Chondrocyte (in vitro differentiated cells): ENCODE data around the gene MYH11. TPM values are rescaled to one million over a fixed set of nuclear protein-coding genes. Genes with fewer than 3 reads are reported as not detected.

Source experiments
- DNase-seq: peaks from one replicate; pipeline ENCODE4 v3.0.0; 2021; ENCODE audit warnings: mixed read lengths, low spot score
- H3K27ac Mint-ChIP-seq: one replicate; pipeline ENCODE4 v1.8.0; 2021; ENCODE audit warnings: mild to moderate bottlenecking, moderate library complexity, mixed read lengths; ENCODE audit not compliant: unreplicated experiment
- H3K27me3 Mint-ChIP-seq: 2 replicates; pipeline ENCODE4 v1.8.0; 2021; ENCODE audit warnings: low read depth, mixed read lengths
- H3K36me3 Mint-ChIP-seq: 2 replicates; pipeline ENCODE4 v1.8.0; 2021; ENCODE audit warnings: low read depth, mixed read lengths
- H3K4me1 Mint-ChIP-seq: 2 replicates; pipeline ENCODE4 v1.8.0; 2021; ENCODE audit warnings: low read depth, mild to moderate bottlenecking, mixed read lengths
- H3K4me3 Mint-ChIP-seq: one replicate; pipeline ENCODE4 v1.8.0; 2021; ENCODE audit warnings: mild to moderate bottlenecking, moderate library complexity, mixed read lengths; ENCODE audit not compliant: unreplicated experiment
- H3K9me3 Mint-ChIP-seq: 2 replicates; pipeline ENCODE4 v1.8.0; 2021; ENCODE audit warnings: low read depth, mixed read lengths
- CTCF ChIP-seq: fragments of 200-600 bp; sonication (generic); IDR thresholded peaks from 2 replicates; pipeline ENCODE4 v1.5.0; 2021; ENCODE audit warnings: antibody characterized with exemption, mild to moderate bottlenecking, moderate library complexity
- total RNA-seq: library from RNA; stranded (reverse); gene quantifications from 3 replicates; pipeline ENCODE4 v1.2.1, GENCODE V29; 2021

Gene MYH11
- total RNA-seq, 1 donor from 2014 or later, result 58.3 TPM

GRCh38 chr16:15739950-15740349, 116.9 kb downstream of the MYH11 start:
- no peaks in the 10 kb centered on the region for H3K4me1 Mint-ChIP-seq
- no peak overlapping the region for H3K4me3 Mint-ChIP-seq
- peaks cover 20% of the 10 kb centered on the region for H3K36me3 Mint-ChIP-seq
- DNase-seq, result no peak
- no peaks in the 10 kb centered on the region for H3K27me3 Mint-ChIP-seq
- no peak for TF ChIP-seq CTCF
- H3K27ac Mint-ChIP-seq, result no peak overlapping the region
- peaks cover 4% of the 10 kb centered on the region for H3K9me3 Mint-ChIP-seq

- H3K27me3 Mint-ChIP-seq, result no peaks in the 10 kb centered on the region
- no peak for DNase-seq
- peaks cover under 1% of the 10 kb centered on the region for H3K4me1 Mint-ChIP-seq
- peaks cover 22% of the 10 kb centered on the region for H3K36me3 Mint-ChIP-seq
- no peak overlapping the region for H3K4me3 Mint-ChIP-seq
- no peak overlapping the region for H3K27ac Mint-ChIP-seq
- no peak for TF ChIP-seq CTCF
- H3K9me3 Mint-ChIP-seq, result peaks cover 4% of the 10 kb centered on the region
Observed at GRCh38 chr16:15739464-15739863, 117.4 kb downstream of the MYH11 start.

GRCh38 chr16:15737140-15737644, 119.6 kb downstream of the MYH11 start:
- Mint-ChIP-seq H3K36me3 (peaks cover 25% of the 10 kb centered on the region), H3K27me3 (no peaks in the 10 kb centered on the region), H3K27ac (no peak overlapping the region), H3K4me1 (peaks cover 10% of the 10 kb centered on the region), H3K4me3 (no peak overlapping the region), H3K9me3 (peaks cover 4% of the 10 kb centered on the region)
- no peak for DNase-seq
- TF ChIP-seq CTCF, result no peak

GRCh38 chr16:15736529-15736928, 120.3 kb downstream of the MYH11 start:
- no peak overlapping the region for H3K27ac Mint-ChIP-seq
- H3K36me3 Mint-ChIP-seq, result peaks cover 23% of the 10 kb centered on the region
- DNase-seq, result no peak
- TF ChIP-seq CTCF, result no peak
- peaks cover 10% of the 10 kb centered on the region for H3K4me1 Mint-ChIP-seq
- no peaks in the 10 kb centered on the region for H3K27me3 Mint-ChIP-seq
- H3K4me3 Mint-ChIP-seq, result no peak overlapping the region
- H3K9me3 Mint-ChIP-seq, result peaks cover 4% of the 10 kb centered on the region

GRCh38 chr16:15735610-15736009, 121.2 kb downstream of the MYH11 start:
- Mint-ChIP-seq H3K27ac (no peak overlapping the region), H3K4me1 (peaks cover 10% of the 10 kb centered on the region), H3K9me3 (peaks cover 2% of the 10 kb centered on the region), H3K36me3 (peaks cover 15% of the 10 kb centered on the region), H3K4me3 (no peak overlapping the region), H3K27me3 (no peaks in the 10 kb centered on the region)
- no peak for DNase-seq
- no peak for TF ChIP-seq CTCF
